GM12891 (cell line): ENCODE results near the gene SNU13.

Experiments used
- POLR2A ChIP-seq: IDR thresholded peaks from 2 replicates; pipeline ENCODE4 v1.6.1; 2011; ENCODE audit warnings: low read depth, low read length, control low read depth
- SPI1 ChIP-seq: IDR thresholded peaks from 2 replicates; pipeline ENCODE4 v1.6.1; 2011; ENCODE audit warnings: low read depth, low read length, control low read depth

GRCh38 chr22:41674846-41675340, 13.8 kb downstream of the SNU13 start:
- TF ChIP-seq POLR2A (no peak), SPI1 (no peak)
